NCI-H82 treated with DMSO at 0.1 percent for 48 hours (cell line): ENCODE results near the gene OR10H5.
"Not testable (repeated sequence)": the region's sequence is repeated elsewhere in the genome, so short reads cannot be mapped to it uniquely, and the experiment has no call there.

Experiments used
- DNase-seq: peaks from one replicate; lab custom pipeline; 2025; ENCODE audit not compliant: unreplicated experiment; lab: John Stamatoyannopoulos, UW

The OR10H5 gene

GRCh38 chr19:15843203-15843893, 55.9 kb downstream of the OR10H5 start:
- no peak for DNase-seq

GRCh38 chr19:15843894-15844222, 56.4 kb downstream of the OR10H5 start:
- DNase-seq = not testable (repeated sequence)

- no peak for DNase-seq
Observed at GRCh38 chr19:15846923-15847322, 59.5 kb downstream of the OR10H5 start.

GRCh38 chr19:15850385-15850784, 62.9 kb downstream of the OR10H5 start:
- DNase-seq = no peak
